Keratinocyte (primary cell): ENCODE results near the gene TAF11L8.
"Not testable (repeated sequence)": the region's sequence is repeated elsewhere in the genome, so short reads cannot be mapped to it uniquely, and the experiment has no call there.

Experiments
- EZH2 ChIP-seq: IDR thresholded peaks from one replicate; pipeline ENCODE4 v1.6.1; 2012; ENCODE audit warnings: inconsistent platforms, mild to moderate bottlenecking, low read length, moderate library complexity
- TF ChIP-seq, protein P1 (sequence below), 3 experiments: IDR thresholded peaks in 1 of 3; conservative IDR thresholded peaks in 1 of 3; optimal IDR thresholded peaks in 1 of 3; 2 replicates in 2 of 3; 3 replicates in 1 of 3; pipeline versions ENCODE3 to v1.5.1; 2011; ENCODE audit warnings: low read length in 3 of 3, mild to moderate bottlenecking in 3 of 3, moderate library complexity in 2 of 3, control low read depth in 1 of 3, inconsistent platforms in 1 of 3; ENCODE audit not compliant: insufficient read depth in 2 of 3; ENCODE audit errors: extremely low read depth in 1 of 3

DNA sequence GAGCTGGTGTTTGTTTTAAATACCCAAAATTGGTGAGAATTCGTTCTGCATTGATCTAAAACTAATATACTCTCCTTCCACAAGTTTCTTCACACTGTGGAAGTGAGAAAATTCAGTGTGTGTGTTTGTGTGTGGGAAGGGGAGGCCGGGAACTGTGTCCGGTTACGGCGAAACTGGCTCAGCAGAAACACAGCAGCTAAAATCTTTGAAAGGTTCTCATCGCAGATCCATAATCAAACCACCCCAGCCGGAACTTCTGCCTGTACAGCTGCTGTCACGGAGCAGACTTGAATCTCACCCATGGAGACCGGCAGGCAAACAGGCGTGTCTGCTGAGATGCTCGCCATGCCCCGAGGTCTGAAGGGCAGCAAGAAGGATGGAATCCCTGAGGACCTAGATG is 41.0 kb upstream of the TAF11L8 start, which contains the start of gene TAF11L13:
- TF ChIP-seq, protein P1, sequence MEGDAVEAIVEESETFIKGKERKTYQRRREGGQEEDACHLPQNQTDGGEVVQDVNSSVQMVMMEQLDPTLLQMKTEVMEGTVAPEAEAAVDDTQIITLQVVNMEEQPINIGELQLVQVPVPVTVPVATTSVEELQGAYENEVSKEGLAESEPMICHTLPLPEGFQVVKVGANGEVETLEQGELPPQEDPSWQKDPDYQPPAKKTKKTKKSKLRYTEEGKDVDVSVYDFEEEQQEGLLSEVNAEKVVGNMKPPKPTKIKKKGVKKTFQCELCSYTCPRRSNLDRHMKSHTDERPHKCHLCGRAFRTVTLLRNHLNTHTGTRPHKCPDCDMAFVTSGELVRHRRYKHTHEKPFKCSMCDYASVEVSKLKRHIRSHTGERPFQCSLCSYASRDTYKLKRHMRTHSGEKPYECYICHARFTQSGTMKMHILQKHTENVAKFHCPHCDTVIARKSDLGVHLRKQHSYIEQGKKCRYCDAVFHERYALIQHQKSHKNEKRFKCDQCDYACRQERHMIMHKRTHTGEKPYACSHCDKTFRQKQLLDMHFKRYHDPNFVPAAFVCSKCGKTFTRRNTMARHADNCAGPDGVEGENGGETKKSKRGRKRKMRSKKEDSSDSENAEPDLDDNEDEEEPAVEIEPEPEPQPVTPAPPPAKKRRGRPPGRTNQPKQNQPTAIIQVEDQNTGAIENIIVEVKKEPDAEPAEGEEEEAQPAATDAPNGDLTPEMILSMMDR (optimal IDR thresholded peaks at IDR 0.05 in 1 of 3, IDR thresholded peaks at IDR 0.05 in 1 of 3, conservative IDR thresholded peaks at IDR 0.05 in 1 of 3; ENCODE audit: extremely low read depth in 1 of 3, insufficient read depth in 2 of 3, low read length in 3 of 3), result not testable (repeated sequence)
- TF ChIP-seq EZH2, result not testable (repeated sequence)
